A549 (cell line): ENCODE results near the gene LIN28A. TPM values are rescaled to one million over a fixed set of nuclear protein-coding genes. Genes with fewer than 3 reads are reported as not detected.

ENCODE experiments used
- ATAC-seq, 2 experiments: fragments of 200-7000 bp in 1 of 2; fragments of >200 bp in 1 of 2; cut with Nextera tagmentation in 1 of 2; cut with Tn5 transposase in 1 of 2; 3 replicates each; pipeline versions ENCODE4 v1.8.0 to v1.9.1; 2018 to 2020; ENCODE audit warnings: mild to moderate bottlenecking in 1 of 2, moderate library complexity in 1 of 2
- CTCF ChIA-PET: fragments of 300-600 bp; sonication (Branson Sonifier 250); formaldehyde crosslinking; extraction: SDS; loops from one replicate; lab custom pipeline; 2021; ENCODE audit warnings: antibody characterized with exemption, inconsistent platforms; lab: Yijun Ruan, JAX
- POLR2A ChIA-PET: fragments of 350-600 bp; formaldehyde crosslinking; extraction: SDS; loops from one replicate; lab custom pipeline; 2021; ENCODE audit warnings: antibody characterized with exemption, inconsistent platforms; lab: Yijun Ruan, JAX
- DNase-seq, 2 experiments: peaks; one replicate each; pipeline versions ENCODE4 v3.0.0 to v3.0.0-alpha.2; 2011 to 2016; ENCODE audit warnings: low read depth in 1 of 2, low spot score in 1 of 2
- FAIRE-seq: peaks from 2 replicates; lab custom pipeline; 2011; peaks lifted over from hg19 to GRCh38; lab: Jason Lieb, UNC
- H3K27ac ChIP-seq, 2 experiments: fragments of >200 bp; sonication (Bioruptor Twin); formaldehyde crosslinking; 3 replicates each; pipeline ENCODE4 v1.5.1; 2016 to 2017
- H3K4me1 ChIP-seq: fragments of >200 bp; sonication (Bioruptor Twin); formaldehyde crosslinking; 3 replicates; pipeline ENCODE4 v1.6.1; 2016
- H3K4me2 ChIP-seq: fragments of >200 bp; sonication (Bioruptor Twin); formaldehyde crosslinking; 3 replicates; pipeline ENCODE4 v1.6.1; 2016
- H3K4me3 ChIP-seq: fragments of >200 bp; sonication (Bioruptor Twin); formaldehyde crosslinking; 3 replicates; pipeline ENCODE4 v1.5.1; 2016
- H3K9me3 ChIP-seq: fragments of >200 bp; sonication (Bioruptor Twin); formaldehyde crosslinking; 3 replicates; pipeline ENCODE4 v1.6.1; 2016
- BHLHE40 ChIP-seq: IDR thresholded peaks from 2 replicates; pipeline ENCODE4 v1.6.1; 2012; ENCODE audit warnings: low read depth, low read length, inconsistent platforms
- CBX2 ChIP-seq: fragments of 200-600 bp; sonication (generic); IDR thresholded peaks from 2 replicates; pipeline ENCODE4 v1.6.1; 2016; ENCODE audit warnings: low read depth, mild to moderate bottlenecking, borderline replicate concordance
- CBX8 ChIP-seq: fragments of 200-600 bp; sonication (generic); IDR thresholded peaks from 2 replicates; pipeline ENCODE4 v1.6.1; 2016
- EHMT2 ChIP-seq: fragments of 200-600 bp; sonication (generic); IDR thresholded peaks from 2 replicates; pipeline ENCODE4 v1.6.1; 2016; ENCODE audit warnings: antibody characterized with exemption, low read depth, mild to moderate bottlenecking, moderate library complexity
- ELK1 ChIP-seq: fragments of 150-350 bp; IDR thresholded peaks from 2 replicates; pipeline ENCODE4 v1.6.1; 2014; ENCODE audit warnings: low read depth, mild to moderate bottlenecking, low read length
- FOSB ChIP-seq: fragments of 250-450 bp; sonication (Bioruptor Pico); IDR thresholded peaks from 2 replicates; pipeline ENCODE4 v1.5.0; 2020; ENCODE audit warnings: mild to moderate bottlenecking, moderate library complexity
- FOSL2 ChIP-seq, 2 experiments: fragments of 450-650 bp in 1 of 2; fragments of >200 bp in 1 of 2; sonication (Bioruptor Twin) in 1 of 2; formaldehyde crosslinking; IDR thresholded peaks; 2 replicates each; pipeline versions ENCODE4 v1.5.0 to v1.6.1; 2016 to 2020; ENCODE audit warnings: mild to moderate bottlenecking in 1 of 2, moderate library complexity in 1 of 2
- GATA3 ChIP-seq: IDR thresholded peaks from 2 replicates; pipeline ENCODE4 v1.6.1; 2012; ENCODE audit warnings: borderline replicate concordance
- HDAC2 ChIP-seq: fragments of 200-600 bp; sonication (generic); IDR thresholded peaks from 2 replicates; pipeline ENCODE4 v1.6.1; 2016
- HES2 ChIP-seq: fragments of >200 bp; sonication (Bioruptor Twin); formaldehyde crosslinking; IDR thresholded peaks from 2 replicates; pipeline ENCODE4 v1.6.1; 2016
- HMGXB4 ChIP-seq: fragments of 250-450 bp; sonication (Bioruptor Pico); IDR thresholded peaks from 2 replicates; pipeline ENCODE4 v1.5.0; 2021; ENCODE audit warnings: mild to moderate bottlenecking, moderate library complexity, borderline replicate concordance
- JUN ChIP-seq, 2 experiments: fragments of >200 bp; sonication (Bioruptor Twin); formaldehyde crosslinking; IDR thresholded peaks; 2 replicates in 1 of 2; 3 replicates in 1 of 2; pipeline ENCODE4 v1.6.1; 2016 to 2017
- KDM1A ChIP-seq: fragments of 200-600 bp; sonication (generic); IDR thresholded peaks from 2 replicates; pipeline ENCODE4 v1.6.1; 2016; ENCODE audit warnings: low read depth, mild to moderate bottlenecking
- KDM5A ChIP-seq: fragments of 200-600 bp; sonication (generic); IDR thresholded peaks from 2 replicates; pipeline ENCODE4 v1.6.1; 2016; ENCODE audit warnings: antibody characterized with exemption, mild to moderate bottlenecking
- MAX ChIP-seq: IDR thresholded peaks from 2 replicates; pipeline ENCODE4 v1.6.1; 2012
- MAZ ChIP-seq: fragments of 150-350 bp; IDR thresholded peaks from 2 replicates; pipeline ENCODE4 v1.6.1; 2014; ENCODE audit warnings: antibody characterized with exemption, low read depth, low read length, borderline replicate concordance
- NFE2L2 ChIP-seq: fragments of 150-350 bp; conservative IDR thresholded peaks from 2 replicates; pipeline ENCODE4 v1.6.1; 2014; ENCODE audit warnings: low read length
- PBX3 ChIP-seq: IDR thresholded peaks from 2 replicates; pipeline ENCODE4 v1.6.1; 2012
- PHF8 ChIP-seq: fragments of 200-600 bp; sonication (generic); IDR thresholded peaks from 2 replicates; pipeline ENCODE4 v1.6.1; 2016; ENCODE audit warnings: low read depth, mild to moderate bottlenecking, antibody characterized with exemption, moderate library complexity, borderline replicate concordance
- POLR2A ChIP-seq: IDR thresholded peaks from 2 replicates; pipeline ENCODE4 v1.6.1; 2012; ENCODE audit warnings: mild to moderate bottlenecking, low read length
- RARB ChIP-seq: fragments of 250-450 bp; sonication (Bioruptor Pico); IDR thresholded peaks from 2 replicates; pipeline ENCODE4 v1.8.0; 2021; ENCODE audit warnings: mild to moderate bottlenecking, moderate library complexity
- RNF2 ChIP-seq: fragments of 200-600 bp; sonication (generic); IDR thresholded peaks from 2 replicates; pipeline ENCODE4 v1.6.1; 2016; ENCODE audit warnings: low read depth, mild to moderate bottlenecking, antibody characterized with exemption, moderate library complexity, borderline replicate concordance
- SREBF2 ChIP-seq: fragments of 450-650 bp; IDR thresholded peaks from 2 replicates; pipeline ENCODE4 v1.6.1; 2014; ENCODE audit warnings: mild to moderate bottlenecking, moderate library complexity
- TFCP2L1 ChIP-seq: fragments of 250-450 bp; sonication (Bioruptor Pico); IDR thresholded peaks from 2 replicates; pipeline ENCODE4 v1.5.0; 2021; ENCODE audit warnings: mild to moderate bottlenecking
- ZNF302 ChIP-seq: fragments of 250-450 bp; sonication (Bioruptor Pico); IDR thresholded peaks from 2 replicates; pipeline ENCODE4 v1.9.0; 2021; ENCODE audit warnings: inconsistent platforms, mild to moderate bottlenecking, moderate library complexity
- ZSCAN20 ChIP-seq: fragments of 250-450 bp; sonication (Bioruptor Pico); IDR thresholded peaks from 2 replicates; pipeline ENCODE4 v1.8.0; 2022; ENCODE audit warnings: mild to moderate bottlenecking, moderate library complexity
- WGBS: methylation state at CpG from one replicate; pipeline ENCODE4 v1.1.6; 2017; ENCODE audit errors: missing lambda C conversion rate; 5-methylcytosine and 5-hydroxymethylcytosine counted together
- polyA plus RNA-seq, 4 experiments: library from polyadenylated mRNA; depleted of rRNA in 3 of 4; stranded (reverse); fragments of >200 nt; fragmentation: RNase III in 1 of 4; extraction: RNeasy Plus Mini Kit Qiagen cat#74134 plus additional on column Dnase treatment in 1 of 4; gene quantifications; 2 replicates in 3 of 4; 3 replicates in 1 of 4; pipeline ENCODE4 v1.2.3, GENCODE V29; 2011 to 2017

The LIN28A gene
- polyA plus RNA-seq, 2 of the 4 experiments (the other 2 are of a cell fraction) = 0.03 to 0.04 TPM

GRCh38 chr1:26367441-26367840 lies 43.2 kb upstream of the LIN28A start (continued):
- TF ChIP-seq HDAC2 (no peak), ELK1 (no peak), EHMT2 (no peak), FOSL2 (IDR thresholded peaks at IDR 0.05) (no peak), FOSL2 (CRISPR knock-in tag; IDR thresholded peaks at IDR 0.05) (no peak), KDM5A (no peak), PBX3 (no peak), RNF2 (no peak)

- 74% methylated on average over 4 of the region's 4 CpGs for WGBS
- no peak for TF ChIP-seq RNF2
- Histone ChIP-seq H3K4me1 (peaks cover 10% of the 10 kb centered on the region; the same call in 1 of the 3 replicates), H3K4me3 (no peak overlapping the region), H3K4me2 (no peak overlapping the region), H3K9me3 (no peaks in the 10 kb centered on the region), H3K27ac (no peak overlapping the region)
- ChIA-PET CTCF (interaction anchor here (0.6 to 2.4 kb wide), 4 partner anchors 11 to 314 kb away, joined by 3 to 7 read pairs (median 3); no protein-coding TSS in a partner anchor), POLR2A (no interaction called here)
- ATAC-seq (no peak), DNase-seq (no peak), FAIRE-seq (no peak)
Measured at GRCh38 chr1:26368006-26368405, 42.6 kb upstream of the LIN28A start.

- FAIRE-seq = no peak
- no peak for DNase-seq
- Histone ChIP-seq H3K27ac (no peak overlapping the region), H3K4me1 (peaks cover 9% of the 10 kb centered on the region; the same call in 1 of the 3 replicates), H3K4me3 (no peak overlapping the region), H3K9me3 (no peaks in the 10 kb centered on the region), H3K4me2 (no peak overlapping the region)
- CTCF ChIA-PET = interaction anchor here (1.1 kb wide), 2 partner anchors 10 to 314 kb away, joined by 3 read pairs; no protein-coding TSS in a partner anchor
- POLR2A ChIA-PET = no interaction called here
- TF ChIP-seq BHLHE40 (no peak), NFE2L2 (no peak), PHF8 (no peak), ZNF302 (CRISPR knock-in tag) (no peak), ZSCAN20 (CRISPR knock-in tag) (no peak), PBX3 (no peak), MAZ (no peak), RARB (CRISPR knock-in tag) (no peak), CBX8 (no peak), HDAC2 (no peak), KDM1A (no peak)
- WGBS = 84% methylated on average over 3 of the region's 3 CpGs
- ATAC-seq = no peak
Measured at GRCh38 chr1:26368486-26368885, 42.1 kb upstream of the LIN28A start.

GRCh38 chr1:26370591-26371382 lies 39.8 kb upstream of the LIN28A start:
- H3K4me3 ChIP-seq = no peak overlapping the region
- FAIRE-seq (no peak), DNase-seq (no peak), ATAC-seq (no peak)
- H3K4me1 ChIP-seq = peaks cover 6% of the 10 kb centered on the region; the same call in 1 of the 3 replicates
- H3K27ac ChIP-seq = no peak overlapping the region
- ChIA-PET POLR2A (no interaction called here), CTCF (interaction anchor here (0.9 to 2.2 kb wide), 5 partner anchors 20 to 86 kb away, joined by 3 to 8 read pairs (median 3); no protein-coding TSS in a partner anchor)
- no peak overlapping the region for H3K4me2 ChIP-seq
- WGBS = 59% methylated on average over 5 of the region's 6 CpGs
- no peaks in the 10 kb centered on the region for H3K9me3 ChIP-seq
- TF ChIP-seq JUN (IDR thresholded peaks at IDR 0.05) = no peak
- TF ChIP-seq KDM1A = no peak
- TF ChIP-seq MAX = no peak
- TF ChIP-seq CBX2 = no peak
- no peak for TF ChIP-seq RNF2
- TF ChIP-seq HES2 = no peak
- no peak for TF ChIP-seq SREBF2
- no peak for TF ChIP-seq HMGXB4 (CRISPR knock-in tag)
- no peak for TF ChIP-seq TFCP2L1
- no peak for TF ChIP-seq FOSB (CRISPR knock-in tag)
- no peak for TF ChIP-seq GATA3
- TF ChIP-seq POLR2A = no peak
- no peak for TF ChIP-seq ZSCAN20 (CRISPR knock-in tag)
